K562 (cell line): ENCODE data around the gene UCHL5. TPM values are rescaled to one million over a fixed set of nuclear protein-coding genes. Genes with fewer than 3 reads are reported as not detected.
A peak's percentile ranks its signal among the peaks of the same experiment; 100 is the strongest.

Experiments
- C11orf30 ChIP-seq: fragments of 450-650 bp; IDR thresholded peaks from 2 replicates; pipeline ENCODE4 v1.6.1; 2016; ENCODE audit warnings: low read depth, mild to moderate bottlenecking
- FOXA3 ChIP-seq, 2 experiments: fragments of 450-650 bp in 1 of 2; sonication (generic) in 1 of 2; formaldehyde crosslinking; IDR thresholded peaks in 1 of 2; conservative IDR thresholded peaks in 1 of 2; 2 replicates each; pipeline versions ENCODE4 v1.4.0 to v1.8.0; 2020 to 2022; ENCODE audit warnings: mild to moderate bottlenecking in 2 of 2, missing genetic modification reagents in 1 of 2
- PHTF2 ChIP-seq: fragments of 250-450 bp; sonication (Bioruptor Pico); IDR thresholded peaks from 2 replicates; pipeline ENCODE4 v1.5.0; 2021; ENCODE audit warnings: mild to moderate bottlenecking
- STAT6 ChIP-seq: sonication (generic); formaldehyde crosslinking; IDR thresholded peaks from 2 replicates; pipeline ENCODE4 v1.8.1; 2023; ENCODE audit warnings: mild to moderate bottlenecking, missing genetic modification reagents
- ZNF318 ChIP-seq, 2 experiments: fragments of 450-650 bp; IDR thresholded peaks; 2 replicates each; pipeline ENCODE4 v1.6.1; 2016; ENCODE audit warnings: mild to moderate bottlenecking in 2 of 2, borderline replicate concordance in 1 of 2, low read depth in 1 of 2, moderate library complexity in 1 of 2
- ZNF436 ChIP-seq: fragments of 250-450, 450-650 bp; sonication (Bioruptor Pico); formaldehyde crosslinking; IDR thresholded peaks from 2 replicates; pipeline ENCODE4 v1.7.0; 2020; ENCODE audit warnings: mild to moderate bottlenecking
- polyA plus RNA-seq, 8 experiments: library from polyadenylated mRNA; depleted of rRNA in 4 of 8; stranded (reverse) in 5 of 8; unstranded in 3 of 8; fragments of >200 nt; fragmentation: Nextera tagmentation in 2 of 8; fragmentation: Illumina TruSeq in 1 of 8; extraction: Ambion mirVana in 2 of 8; extraction: Trizol in 1 of 8; gene quantifications; 2 replicates each; pipeline versions ENCODE4 v1.2.1 to v1.2.3, GENCODE V29; 2011 to 2014; ENCODE audit warnings: inconsistent platforms in 1 of 8, missing spikeins in 1 of 8
- total RNA-seq, 7 experiments: library from RNA; depleted of rRNA in 6 of 7; stranded (reverse); fragments of >200 nt in 6 of 7; fragmentation: Illumina TruSeq in 2 of 7; extraction: Trizol in 2 of 7; gene quantifications; 2 replicates each; pipeline versions ENCODE4 v1.2.1 to v1.2.3, GENCODE V29; 2011 to 2021; ENCODE audit warnings: low replicate concordance in 1 of 7
- TF ChIP-seq, protein P1 (sequence below): fragments of 250-450 bp; sonication (Bioruptor Pico); IDR thresholded peaks from 2 replicates; pipeline ENCODE4 v1.4.0; 2020; ENCODE audit warnings: borderline replicate concordance

The UCHL5 gene
- total and polyA plus RNA-seq, 9 of the 15 experiments (the other 6 are each of a cell fraction or from before 2014, with no cell fraction given): 61.0 to 206 (median 122) TPM

GRCh38 chr1:193104907-193105820 is 46.0 kb upstream of the UCHL5 start, which contains the start of gene GLRX2 (continued):
- TF ChIP-seq ZNF318 (IDR thresholded peaks at IDR 0.05; ENCODE audit: borderline replicate concordance in 1 of 2, low read depth in 1 of 2) (0 out of 4 replicates have a peak, but pooled peaks of 1 of the 2 experiments have one; percentile 27), ZNF436 (CRISPR knock-in tag) (no peak), STAT6 (no peak; the same call in 1 of the 2 replicates), PHTF2 (peak; percentile 51; the same call in 1 of the 2 replicates), C11orf30 (no peak), FOXA3 (CRISPR knock-in tag; conservative IDR thresholded peaks at IDR 0.05 in 1 of 2, IDR thresholded peaks at IDR 0.05 in 1 of 2) (peak in 1 of 2 experiments; percentile 53; a peak in 1 of 4 replicates)
- TF ChIP-seq, protein P1, sequence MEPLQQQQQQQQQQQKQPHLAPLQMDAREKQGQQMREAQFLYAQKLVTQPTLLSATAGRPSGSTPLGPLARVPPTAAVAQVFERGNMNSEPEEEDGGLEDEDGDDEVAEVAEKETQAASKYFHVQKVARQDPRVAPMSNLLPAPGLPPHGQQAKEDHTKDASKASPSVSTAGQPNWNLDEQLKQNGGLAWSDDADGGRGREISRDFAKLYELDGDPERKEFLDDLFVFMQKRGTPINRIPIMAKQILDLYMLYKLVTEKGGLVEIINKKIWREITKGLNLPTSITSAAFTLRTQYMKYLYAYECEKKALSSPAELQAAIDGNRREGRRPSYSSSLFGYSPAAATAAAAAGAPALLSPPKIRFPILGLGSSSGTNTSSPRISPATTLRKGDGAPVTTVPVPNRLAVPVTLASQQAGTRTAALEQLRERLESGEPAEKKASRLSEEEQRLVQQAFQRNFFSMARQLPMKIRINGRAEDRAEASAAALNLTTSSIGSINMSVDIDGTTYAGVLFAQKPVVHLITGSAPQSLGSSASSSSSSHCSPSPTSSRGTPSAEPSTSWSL (CRISPR knock-in tag): no peak
